Amygdala (tissue), 56 donors: ENCODE measurements around the gene SLAIN1.

Experiments
- DNase-seq, 56 donors: peaks; one replicate each; lab custom pipeline; 2025; lab: John Stamatoyannopoulos, UW

The SLAIN1 gene

GRCh38 chr13:77703408-77703807 is 5.9 kb downstream of the SLAIN1 start:
- no peak for DNase-seq

DNA sequence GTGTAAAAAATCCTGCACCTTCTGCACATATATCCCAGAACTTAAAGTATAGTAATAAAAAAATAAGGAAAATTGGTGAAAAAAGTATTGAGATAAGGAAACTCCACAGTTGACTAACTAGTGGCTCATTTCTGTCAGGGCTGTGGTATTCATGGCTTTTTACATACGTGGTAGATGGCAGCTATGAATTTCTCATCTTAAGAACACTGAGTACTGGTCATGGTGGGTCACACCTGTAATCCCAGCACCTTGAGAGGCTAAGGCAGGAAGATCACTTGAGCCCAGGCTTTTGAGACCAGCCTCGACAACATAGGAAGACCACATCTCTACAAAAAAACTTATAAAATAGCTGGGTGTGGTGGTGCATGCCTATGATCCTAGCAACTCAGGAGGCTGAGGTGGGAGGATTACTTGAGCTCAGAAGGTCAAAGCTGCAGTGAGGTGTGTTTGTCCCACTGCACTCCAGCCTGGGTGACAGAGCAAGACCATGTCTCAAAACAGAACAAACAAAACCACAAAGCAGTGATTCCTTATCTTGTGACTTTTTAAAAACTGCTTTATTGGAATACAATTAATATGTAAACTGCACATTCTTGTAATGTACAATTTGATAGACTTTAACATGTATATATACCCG is 16.8 kb downstream of the SLAIN1 start:
- no peak for DNase-seq

DNA sequence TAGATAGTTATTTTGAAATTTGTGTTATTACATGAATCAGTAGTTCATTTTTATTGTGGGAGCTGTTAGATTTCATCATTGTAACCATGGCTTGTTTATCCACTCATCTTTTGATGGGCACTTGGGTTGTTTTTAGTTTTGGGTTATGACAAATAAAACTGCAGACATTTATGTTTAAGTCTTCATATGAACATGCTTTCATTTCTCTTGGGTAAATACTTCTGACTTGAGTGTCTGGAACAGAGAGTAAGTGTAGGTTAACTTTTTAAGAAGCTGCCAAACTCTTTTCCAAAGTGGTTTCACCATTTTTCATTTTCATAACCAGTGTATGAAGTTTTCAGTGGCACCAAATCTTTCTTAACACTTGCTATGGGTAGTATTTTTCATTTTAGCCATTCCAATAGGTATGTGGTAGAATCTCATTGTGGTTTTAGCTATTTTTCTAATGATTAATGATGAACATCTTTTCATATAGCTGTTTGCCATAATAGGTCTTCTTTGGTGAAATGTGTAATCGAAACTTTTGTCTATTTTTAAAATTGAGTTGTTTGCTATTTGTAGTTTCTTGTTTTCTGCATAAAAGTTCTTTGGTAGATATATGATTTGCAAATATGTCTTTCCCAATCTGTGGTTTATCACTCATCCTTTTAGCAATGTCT is 17.9 kb downstream of the SLAIN1 start:
- DNase-seq, result no peak

DNA sequence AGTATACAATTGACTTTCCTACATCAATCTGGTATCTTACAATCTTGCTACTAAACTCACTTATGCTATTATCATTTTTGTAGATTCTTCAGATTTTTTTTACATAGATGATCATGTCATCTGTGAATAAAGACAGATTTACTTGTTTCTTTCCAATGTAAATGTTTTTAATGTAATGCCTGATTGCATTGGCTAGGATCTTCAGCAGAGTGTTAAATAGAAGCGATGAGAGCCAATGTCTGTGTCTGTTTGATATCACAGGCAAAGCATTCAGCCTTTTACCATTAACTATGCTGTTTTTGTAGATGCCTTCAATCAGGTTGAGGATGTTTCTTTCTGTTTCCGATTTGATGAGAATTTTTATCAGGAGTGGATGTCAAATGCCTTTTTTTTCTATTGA is 19.2 kb downstream of the SLAIN1 start:
- no peak for DNase-seq

- DNase-seq, result no peak
Measured at GRCh38 chr13:77717508-77717907, 20.0 kb downstream of the SLAIN1 start.

DNA sequence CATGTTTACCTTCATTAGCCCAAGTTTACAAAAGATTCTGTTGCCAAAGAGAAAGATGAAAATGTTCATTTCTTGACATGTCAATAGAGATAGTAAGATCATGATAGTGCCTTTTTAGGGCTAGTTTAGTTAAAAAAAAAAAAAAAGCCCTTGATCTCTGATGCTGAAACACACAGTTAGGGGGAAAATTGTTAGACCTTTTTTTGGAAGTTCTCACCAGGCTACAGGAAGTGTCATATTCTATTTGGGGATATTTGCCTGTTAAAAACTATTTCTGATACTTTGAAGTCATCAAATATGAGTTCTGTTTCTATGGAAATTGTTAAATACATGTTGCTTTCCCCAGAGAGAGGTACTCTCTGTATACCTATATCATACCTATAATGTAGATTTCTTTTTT is 21.6 kb downstream of the SLAIN1 start:
- DNase-seq, result no peak

DNA sequence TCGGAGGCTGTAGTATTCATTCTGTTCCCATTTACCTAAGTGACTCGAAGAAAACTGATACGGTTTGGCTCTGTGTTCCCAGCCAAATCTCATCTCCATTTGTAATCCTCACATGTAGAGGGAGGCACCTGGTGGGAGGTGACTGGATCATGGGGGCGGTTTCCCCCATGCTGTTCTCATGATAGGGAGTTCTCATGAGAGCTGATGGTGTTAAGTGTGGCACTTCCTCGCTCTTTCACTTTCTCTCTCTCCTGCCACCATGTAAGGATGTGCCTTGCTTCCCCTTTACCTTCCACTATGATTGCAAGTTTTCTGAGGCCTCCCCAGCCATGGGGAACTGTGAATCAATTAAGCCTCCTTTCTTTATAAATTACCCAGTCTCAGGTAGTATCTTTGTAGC is 23.5 kb downstream of the SLAIN1 start:
- DNase-seq, result no peak

GRCh38 chr13:77724092-77724491 is 26.6 kb downstream of the SLAIN1 start:
- DNase-seq, result no peak

DNA sequence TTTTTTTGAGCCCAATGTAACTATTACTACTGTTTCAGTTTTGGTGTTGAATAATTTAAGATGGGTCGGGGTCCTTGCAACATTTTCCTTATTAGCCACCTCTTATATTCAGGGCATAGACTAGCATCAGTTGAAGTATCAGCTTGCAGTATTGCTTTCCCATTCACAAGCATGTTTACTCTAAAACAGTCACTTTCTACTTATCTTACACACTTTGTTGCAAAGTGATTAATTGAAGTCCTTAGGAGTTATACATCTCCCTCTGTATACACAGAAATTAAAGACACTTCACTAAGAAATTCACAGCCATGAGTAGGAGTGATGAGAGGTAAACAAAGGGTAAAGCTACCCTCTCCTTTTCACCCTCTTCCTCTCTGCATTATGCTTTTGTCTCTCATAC is 27.6 kb downstream of the SLAIN1 start:
- no peak for DNase-seq

DNA sequence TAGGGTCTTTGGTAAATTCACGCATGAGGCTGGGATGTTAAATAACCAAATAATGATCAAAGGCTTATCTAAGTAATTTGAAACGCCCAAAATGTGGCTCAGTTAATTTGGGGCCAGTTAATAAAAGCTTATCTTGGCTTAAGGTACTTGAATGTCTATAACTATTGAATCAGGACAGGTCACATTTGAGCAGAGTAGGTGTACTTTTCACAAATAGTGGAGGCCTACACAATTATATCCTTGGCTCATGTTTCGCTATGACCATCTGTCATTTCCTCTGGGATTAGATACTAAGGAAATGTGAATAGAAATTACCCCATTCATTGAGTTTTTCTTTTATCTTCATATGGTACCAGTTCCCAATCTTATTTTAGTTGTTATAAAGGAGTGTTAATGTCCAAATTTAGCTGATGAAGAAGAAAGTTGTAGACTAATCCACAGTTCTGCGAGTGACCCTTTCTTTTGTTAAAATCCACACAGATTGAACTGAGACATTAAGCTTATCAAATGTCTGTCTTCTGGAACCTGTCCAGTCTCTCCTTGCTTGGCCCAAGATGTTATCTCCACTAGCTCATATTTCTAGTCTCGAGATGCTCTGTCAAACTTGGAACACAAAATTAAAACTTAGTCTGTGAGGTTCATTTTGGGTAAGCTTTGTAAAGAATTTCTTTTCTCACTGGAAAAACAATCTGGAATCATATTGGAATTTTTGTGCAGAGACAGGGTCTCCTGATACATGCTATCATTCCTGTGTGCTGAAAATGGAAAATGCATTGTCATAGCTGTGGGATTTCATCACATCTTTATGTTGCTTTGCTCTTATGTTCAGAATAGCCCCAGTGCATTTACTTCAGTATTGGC is 31.0 kb downstream of the SLAIN1 start:
- DNase-seq, result no peak

DNA sequence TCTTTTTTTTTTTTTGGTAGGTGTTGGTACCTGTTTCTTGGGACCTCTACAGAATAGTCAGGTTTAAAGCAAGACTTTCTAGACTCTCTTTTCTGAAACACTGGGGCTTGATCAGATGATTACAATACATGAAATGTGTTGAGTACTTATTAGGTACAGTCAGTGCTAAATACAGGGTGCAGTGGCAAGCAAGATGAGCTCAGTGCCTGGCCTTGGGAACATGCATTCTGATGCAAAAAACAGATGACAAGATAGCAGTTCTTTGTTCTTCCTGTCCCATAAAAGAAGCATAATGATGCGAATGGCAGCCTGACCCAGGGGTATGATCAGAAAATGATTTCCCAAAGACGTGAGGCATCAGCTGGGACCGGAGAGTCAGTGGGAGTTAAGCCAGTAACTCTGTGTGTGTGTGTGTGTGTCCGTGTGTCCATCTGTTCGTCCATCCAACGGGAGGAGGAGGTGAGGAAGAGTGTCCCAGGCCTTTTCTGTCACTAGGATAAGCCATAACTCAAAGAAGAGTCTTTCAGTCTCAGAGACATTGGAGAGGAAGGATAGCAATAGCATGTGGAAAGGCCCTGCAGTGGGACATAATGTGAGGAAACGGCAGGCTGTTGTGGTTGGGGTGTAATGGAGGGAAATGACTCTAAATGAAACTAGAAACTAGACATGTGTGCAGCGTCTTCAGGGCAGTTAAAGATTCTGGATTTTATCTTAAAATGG is 32.2 kb downstream of the SLAIN1 start:
- DNase-seq, result peak in 2 of 56 donors; percentile 4 to 5

GRCh38 chr13:77730572-77730971 is 33.1 kb downstream of the SLAIN1 start:
- DNase-seq, result no peak

DNA sequence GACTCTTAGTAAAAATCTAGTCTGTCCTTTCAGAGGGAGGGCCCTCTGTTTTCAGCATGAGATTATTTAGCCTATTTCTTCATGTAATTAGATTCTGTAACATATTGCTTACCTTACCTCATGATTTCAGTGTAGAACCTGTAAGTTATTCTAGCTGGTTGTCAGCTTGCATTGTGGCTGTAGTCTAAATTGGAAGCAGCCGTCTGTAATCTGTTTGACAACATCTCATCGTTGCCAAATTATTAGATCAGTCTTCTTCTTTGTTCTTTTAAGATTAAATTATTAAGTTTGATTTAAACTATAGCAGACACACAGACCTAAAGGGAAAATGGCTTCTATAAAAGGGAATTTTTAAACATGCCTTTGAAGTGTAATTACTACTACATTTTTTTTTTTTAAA is 34.8 kb downstream of the SLAIN1 start:
- no peak for DNase-seq

DNA sequence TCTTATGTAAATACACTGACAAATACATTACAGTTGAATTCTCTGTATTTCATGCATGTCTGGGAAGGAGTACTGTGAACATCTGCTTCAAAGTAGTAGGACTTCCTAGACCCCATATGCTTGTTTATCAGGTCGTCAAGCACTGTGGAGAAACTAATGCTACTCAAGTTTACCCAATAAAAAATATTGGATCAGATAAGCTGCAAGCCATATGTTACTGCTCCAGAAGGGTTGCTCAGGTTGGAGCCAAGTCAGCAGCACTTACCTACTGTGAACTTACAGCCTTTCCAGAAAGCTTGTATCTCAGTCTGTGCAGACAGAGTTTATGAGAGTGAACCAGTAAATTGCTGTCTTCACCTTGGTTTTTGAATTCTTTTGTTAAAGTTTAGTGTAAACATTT is 36.2 kb downstream of the SLAIN1 start:
- no peak for DNase-seq

- no peak for DNase-seq
Measured at GRCh38 chr13:77737583-77738200, 40.2 kb downstream of the SLAIN1 start.

GRCh38 chr13:77740097-77740735 is 42.7 kb downstream of the SLAIN1 start:
- DNase-seq, result peak in 2 of 56 donors; percentile 9 to 32

DNA sequence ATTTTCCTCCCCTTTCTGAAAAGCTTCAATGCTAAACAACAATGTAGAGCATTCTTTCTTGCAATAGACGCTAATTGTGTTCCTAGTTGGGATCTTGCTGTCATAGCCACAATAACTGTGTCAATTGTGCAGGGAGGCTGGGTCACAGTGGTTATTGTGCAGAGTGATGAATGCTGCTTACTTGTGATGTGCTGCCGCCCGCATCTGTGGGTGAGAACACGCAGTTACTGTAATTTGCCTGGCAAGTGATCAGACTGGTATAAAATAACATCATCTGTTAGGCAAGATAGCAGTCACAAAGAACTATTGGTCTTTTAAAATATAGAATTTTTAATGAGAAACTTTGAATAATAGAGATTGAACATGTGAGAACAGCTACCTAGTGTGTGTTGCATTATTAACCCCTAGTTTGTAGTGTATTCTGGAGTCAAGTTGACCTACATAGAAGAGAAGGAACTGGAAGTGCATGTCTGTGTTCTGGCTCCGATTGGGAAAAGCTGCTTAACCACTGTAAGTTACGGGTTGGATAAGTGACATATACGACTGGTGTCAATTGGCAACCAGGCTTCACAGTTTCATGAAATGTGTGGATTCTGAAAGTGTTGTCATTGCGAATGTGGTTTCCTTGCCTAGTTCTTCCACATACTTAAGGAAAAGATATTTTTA is 43.6 kb downstream of the SLAIN1 start:
- DNase-seq, result peak in 53 of 56 donors; percentile 25 to 95 (median 74)

GRCh38 chr13:77741597-77741972 is 44.1 kb downstream of the SLAIN1 start:
- no peak for DNase-seq

GRCh38 chr13:77742801-77743200 is 45.3 kb downstream of the SLAIN1 start:
- peak in 1 of 56 donors; percentile 8 for DNase-seq
